ENCODE measurements around the gene MMAB. TPM values are rescaled to one million over a fixed set of nuclear protein-coding genes. Genes with fewer than 3 reads are reported as not detected.
A peak's percentile ranks its signal among the peaks of the same experiment; 100 is the strongest.

Gene MMAB
- total and polyA plus RNA-seq, 2 of the 13 experiments (the other 11 are each of a cell fraction or from before 2014, with no cell fraction given), result 26.1 to 77.3 TPM

DNA sequence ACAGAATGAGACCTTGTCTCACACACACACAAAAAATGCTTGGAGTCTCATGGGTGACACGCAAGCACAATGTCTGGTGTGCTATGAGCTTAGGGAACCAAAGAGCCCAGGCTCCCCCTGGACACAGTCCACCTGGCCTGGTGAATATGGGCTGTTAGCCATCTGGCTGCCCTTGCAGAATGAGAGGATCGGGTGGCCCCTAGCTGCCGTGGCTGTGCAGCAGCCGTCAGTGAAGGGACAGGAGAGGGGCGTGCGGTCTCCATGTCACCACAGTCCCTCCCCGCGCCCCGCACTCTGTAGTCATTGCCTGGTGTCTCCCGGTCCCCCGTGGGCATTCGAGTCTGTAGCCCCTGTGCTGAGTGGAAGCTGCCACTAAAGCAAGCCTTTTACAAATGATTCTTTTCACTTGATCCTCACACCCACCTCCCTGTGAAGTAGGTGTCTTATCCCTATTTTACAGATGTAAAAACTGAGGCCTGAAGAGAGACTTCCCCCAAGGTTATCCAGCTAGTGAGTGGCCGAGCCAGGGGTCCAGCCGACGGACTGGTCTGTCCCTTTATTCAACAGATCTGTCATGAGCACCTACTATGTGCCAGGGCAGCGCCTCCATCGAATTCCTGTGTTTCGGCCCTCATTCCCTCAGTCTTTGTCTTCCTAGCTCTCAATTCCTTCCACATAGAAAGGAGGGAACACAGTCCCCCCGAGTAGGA is 19.0 kb upstream of the MMAB start:
- Histone ChIP-seq H3K9ac (ENCODE audit: insufficient read depth, low read depth, low read length) (no peak overlapping the region), H3K4me2 (ENCODE audit: low read depth, low read length) (no peak overlapping the region), H3K36me3 (replicated peaks in 1 of 2; ENCODE audit: control insufficient read depth in 1 of 2, insufficient read depth in 2 of 2, low read length in 2 of 2) (peaks cover 4 to 40% of the 10 kb centered on the region in 2 experiments; a peak in 4 of 5 replicates), H3K4me3 (replicated peaks in 1 of 3; ENCODE audit: insufficient read depth in 1 of 3, low read depth in 2 of 3, low read length in 3 of 3) (no peak overlapping the region), H3K4me1 (ENCODE audit: insufficient read depth, low read length) (peaks cover 27% of the 10 kb centered on the region), H3K27me3 (ENCODE audit: control insufficient read depth in 1 of 2, insufficient read depth in 2 of 2, low read length in 2 of 2) (no peaks in the 10 kb centered on the region), H3K79me2 (ENCODE audit: insufficient read depth, low read length) (no peaks in the 10 kb centered on the region), H2AFZ (ENCODE audit: low read length) (no peak overlapping the region), H4K20me1 (ENCODE audit: insufficient read depth, low read length) (no peaks in the 10 kb centered on the region), H3K27ac (ENCODE audit: extremely low read length, insufficient read depth, low read length) (no peak overlapping the region), H3K9me3 (ENCODE audit: low read length) (no peaks in the 10 kb centered on the region)
- WGBS (ENCODE audit: low lambda C conversion rate), result 92% methylated on average over 13 of the region's 19 CpGs
- in situ Hi-C loops (cut with HindIII; ENCODE audit: extremely low pct_ligation_motif_present, low pct_unique_long_range_greater_than_20kb), result no loop called here
- no peak for TF ChIP-seq HOXA9 (CRISPR knock-in tag; IDR thresholded peaks at IDR 0.05; ENCODE audit: borderline replicate concordance)
- no peak for TF ChIP-seq HDAC6 (IDR thresholded peaks at IDR 0.05; ENCODE audit: low read depth, low read length)
- peak; percentile 70 for TF ChIP-seq ZNF629 (CRISPR knock-in tag; conservative IDR thresholded peaks at IDR 0.05)
- TF ChIP-seq ZKSCAN1 (IDR thresholded peaks at IDR 0.05; ENCODE audit: low read length), result peak; percentile 58; the same call in 1 of the 2 replicates
- no peak for TF ChIP-seq ZNF737 (CRISPR knock-in tag; IDR thresholded peaks at IDR 0.05; ENCODE audit: borderline replicate concordance)
- TF ChIP-seq TBP (CRISPR knock-in tag; IDR thresholded peaks at IDR 0.05), result no peak
- TF ChIP-seq MIER2 (CRISPR knock-in tag; IDR thresholded peaks at IDR 0.05), result no peak
- no peak for TF ChIP-seq ZNF781 (CRISPR knock-in tag; IDR thresholded peaks at IDR 0.05; ENCODE audit: borderline replicate concordance, not compliant biosample characterization)
- TF ChIP-seq, protein P1, sequence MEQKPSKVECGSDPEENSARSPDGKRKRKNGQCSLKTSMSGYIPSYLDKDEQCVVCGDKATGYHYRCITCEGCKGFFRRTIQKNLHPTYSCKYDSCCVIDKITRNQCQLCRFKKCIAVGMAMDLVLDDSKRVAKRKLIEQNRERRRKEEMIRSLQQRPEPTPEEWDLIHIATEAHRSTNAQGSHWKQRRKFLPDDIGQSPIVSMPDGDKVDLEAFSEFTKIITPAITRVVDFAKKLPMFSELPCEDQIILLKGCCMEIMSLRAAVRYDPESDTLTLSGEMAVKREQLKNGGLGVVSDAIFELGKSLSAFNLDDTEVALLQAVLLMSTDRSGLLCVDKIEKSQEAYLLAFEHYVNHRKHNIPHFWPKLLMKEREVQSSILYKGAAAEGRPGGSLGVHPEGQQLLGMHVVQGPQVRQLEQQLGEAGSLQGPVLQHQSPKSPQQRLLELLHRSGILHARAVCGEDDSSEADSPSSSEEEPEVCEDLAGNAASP (CRISPR knock-in tag; IDR thresholded peaks at IDR 0.05; ENCODE audit: borderline replicate concordance), result no peak
- TF ChIP-seq GATA4 (IDR thresholded peaks at IDR 0.05; ENCODE audit: borderline replicate concordance, low read depth), result no peak
- no peak for TF ChIP-seq ZFP36L1 (CRISPR knock-in tag; IDR thresholded peaks at IDR 0.05)
- TF ChIP-seq PRPF4 (IDR thresholded peaks at IDR 0.05; ENCODE audit: low read depth, low read length, poor library complexity, severe bottlenecking), result no peak
- TF ChIP-seq ZNF143 (CRISPR knock-in tag; IDR thresholded peaks at IDR 0.05), result no peak
- TF ChIP-seq NFRKB (IDR thresholded peaks at IDR 0.05), result no peak
- TF ChIP-seq ZNF251 (CRISPR knock-in tag; IDR thresholded peaks at IDR 0.05), result no peak
- TF ChIP-seq AGO2 (optimal IDR thresholded peaks at IDR 0.05; ENCODE audit: low read depth, low read length), result peak; percentile 25
- TF ChIP-seq, protein P2, sequence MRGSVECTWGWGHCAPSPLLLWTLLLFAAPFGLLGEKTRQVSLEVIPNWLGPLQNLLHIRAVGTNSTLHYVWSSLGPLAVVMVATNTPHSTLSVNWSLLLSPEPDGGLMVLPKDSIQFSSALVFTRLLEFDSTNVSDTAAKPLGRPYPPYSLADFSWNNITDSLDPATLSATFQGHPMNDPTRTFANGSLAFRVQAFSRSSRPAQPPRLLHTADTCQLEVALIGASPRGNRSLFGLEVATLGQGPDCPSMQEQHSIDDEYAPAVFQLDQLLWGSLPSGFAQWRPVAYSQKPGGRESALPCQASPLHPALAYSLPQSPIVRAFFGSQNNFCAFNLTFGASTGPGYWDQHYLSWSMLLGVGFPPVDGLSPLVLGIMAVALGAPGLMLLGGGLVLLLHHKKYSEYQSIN (CRISPR knock-in tag; IDR thresholded peaks at IDR 0.05; ENCODE audit: borderline replicate concordance), result no peak
- TF ChIP-seq RORA (CRISPR knock-in tag; IDR thresholded peaks at IDR 0.05), result no peak
- no peak for TF ChIP-seq MBNL3 (CRISPR knock-in tag; conservative IDR thresholded peaks at IDR 0.05)
- TF ChIP-seq ZNF33B (CRISPR knock-in tag; IDR thresholded peaks at IDR 0.05), result no peak
- no peak for TF ChIP-seq RFXAP (CRISPR knock-in tag; IDR thresholded peaks at IDR 0.05; ENCODE audit: borderline replicate concordance)
- no peak for FAIRE-seq
- intact Hi-C loops (cut with micrococcal nuclease; ENCODE audit: unreplicated experiment), result no loop called here
- no TSS peak for BruUV-seq (replicated peaks)
- no peak for DNase-seq (ENCODE audit: low spot score)
- CTCF ChIA-PET (ENCODE audit: low intra/inter-chr PET ratio, low total read pairs), result no interaction called here
- POLR2A ChIA-PET, result no interaction called here
- no peak for ATAC-seq

Data from HepG2 (cell line).